ENCODE data around the gene DIP2C. TPM values are rescaled to one million over a fixed set of nuclear protein-coding genes. Genes with fewer than 3 reads are reported as not detected.

DIP2C gene, protein sequence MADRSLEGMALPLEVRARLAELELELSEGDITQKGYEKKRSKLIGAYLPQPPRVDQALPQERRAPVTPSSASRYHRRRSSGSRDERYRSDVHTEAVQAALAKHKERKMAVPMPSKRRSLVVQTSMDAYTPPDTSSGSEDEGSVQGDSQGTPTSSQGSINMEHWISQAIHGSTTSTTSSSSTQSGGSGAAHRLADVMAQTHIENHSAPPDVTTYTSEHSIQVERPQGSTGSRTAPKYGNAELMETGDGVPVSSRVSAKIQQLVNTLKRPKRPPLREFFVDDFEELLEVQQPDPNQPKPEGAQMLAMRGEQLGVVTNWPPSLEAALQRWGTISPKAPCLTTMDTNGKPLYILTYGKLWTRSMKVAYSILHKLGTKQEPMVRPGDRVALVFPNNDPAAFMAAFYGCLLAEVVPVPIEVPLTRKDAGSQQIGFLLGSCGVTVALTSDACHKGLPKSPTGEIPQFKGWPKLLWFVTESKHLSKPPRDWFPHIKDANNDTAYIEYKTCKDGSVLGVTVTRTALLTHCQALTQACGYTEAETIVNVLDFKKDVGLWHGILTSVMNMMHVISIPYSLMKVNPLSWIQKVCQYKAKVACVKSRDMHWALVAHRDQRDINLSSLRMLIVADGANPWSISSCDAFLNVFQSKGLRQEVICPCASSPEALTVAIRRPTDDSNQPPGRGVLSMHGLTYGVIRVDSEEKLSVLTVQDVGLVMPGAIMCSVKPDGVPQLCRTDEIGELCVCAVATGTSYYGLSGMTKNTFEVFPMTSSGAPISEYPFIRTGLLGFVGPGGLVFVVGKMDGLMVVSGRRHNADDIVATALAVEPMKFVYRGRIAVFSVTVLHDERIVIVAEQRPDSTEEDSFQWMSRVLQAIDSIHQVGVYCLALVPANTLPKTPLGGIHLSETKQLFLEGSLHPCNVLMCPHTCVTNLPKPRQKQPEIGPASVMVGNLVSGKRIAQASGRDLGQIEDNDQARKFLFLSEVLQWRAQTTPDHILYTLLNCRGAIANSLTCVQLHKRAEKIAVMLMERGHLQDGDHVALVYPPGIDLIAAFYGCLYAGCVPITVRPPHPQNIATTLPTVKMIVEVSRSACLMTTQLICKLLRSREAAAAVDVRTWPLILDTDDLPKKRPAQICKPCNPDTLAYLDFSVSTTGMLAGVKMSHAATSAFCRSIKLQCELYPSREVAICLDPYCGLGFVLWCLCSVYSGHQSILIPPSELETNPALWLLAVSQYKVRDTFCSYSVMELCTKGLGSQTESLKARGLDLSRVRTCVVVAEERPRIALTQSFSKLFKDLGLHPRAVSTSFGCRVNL (N-terminal part only)
- total RNA-seq = 10 to 100 TPM; 13.4 to 32.0 (median 18.4) TPM

DNA sequence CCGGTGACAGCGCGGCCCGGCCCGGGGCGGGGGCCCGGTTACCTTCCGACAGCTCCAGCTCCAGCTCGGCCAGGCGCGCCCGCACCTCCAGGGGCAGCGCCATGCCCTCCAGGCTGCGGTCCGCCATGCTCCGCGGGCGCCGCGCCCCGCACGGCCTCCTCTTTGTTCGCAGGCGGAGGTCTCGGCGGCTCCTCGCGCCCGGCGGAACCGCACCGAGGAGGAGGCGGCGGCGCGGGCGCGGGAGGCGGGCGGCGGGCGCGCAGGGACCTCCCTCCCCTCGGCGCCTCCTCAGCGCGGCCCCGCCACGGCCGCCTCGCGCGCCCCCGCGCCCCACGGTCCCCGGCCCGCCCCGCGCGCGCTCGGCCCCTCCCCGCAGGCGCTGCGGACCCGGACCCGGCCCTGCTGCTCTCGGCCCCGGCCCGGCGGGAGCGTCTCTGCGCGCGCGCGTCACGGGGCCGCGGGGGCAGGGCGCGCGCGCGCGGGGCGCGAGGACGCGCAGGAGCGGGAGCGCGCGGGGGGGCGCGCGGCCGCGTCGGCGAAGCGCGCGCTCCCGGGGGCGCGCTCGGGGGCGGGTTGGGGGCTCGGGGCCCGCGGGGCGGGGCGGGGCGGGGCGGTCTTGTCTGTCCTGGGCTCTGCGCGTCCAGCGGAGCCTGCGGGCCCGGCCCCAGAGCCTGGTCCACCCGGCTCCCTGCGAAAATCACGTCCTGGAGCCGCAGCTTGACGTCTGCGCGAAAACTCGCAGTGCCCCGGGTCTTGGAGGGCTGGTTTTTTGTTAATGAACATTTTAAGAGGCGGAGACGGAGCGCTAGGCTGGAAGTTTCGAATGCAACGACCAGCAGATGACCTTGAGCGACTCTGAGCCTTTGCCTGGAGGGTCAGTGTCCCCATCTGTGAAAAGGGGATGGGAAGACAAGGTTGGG lies at the start of gene DIP2C:
Gene DIP2C (minus strand): TSS at position 217 of the 920 bp plus-strand sequence. CDS start 90 bp downstream, at position 127.
- H3K9me3 ChIP-seq = no peaks in the 10 kb centered on the region
- in situ Hi-C loops (cut with MboI; ENCODE audit: low pct_ligation_motif_present in 1 of 4, low pct_unique_long_range_greater_than_20kb in 1 of 4, low sequenced_read_pairs in 3 of 4) = loop anchor here in 1 of 4 donors (25.0 kb wide), 1 partner anchor 177 kb away; no protein-coding TSS in a partner anchor
- H3K27ac ChIP-seq = peak within 1 kb of the TSS; percentile 85 to 93 (median 90)
- peak within 1 kb of the TSS; percentile 67 to 92 (median 83) for H3K4me3 ChIP-seq
- H3K4me1 ChIP-seq = peaks cover 0 to 25% (median 10%) of the 10 kb centered on the region in 4 donors
- intact Hi-C loops (cut with DNase I; ENCODE audit: low total_unique reads) = loop anchor here (5.0 kb wide), 2 partner anchors 177 to 197 kb away; no protein-coding TSS in a partner anchor
- 5% methylated on average over 31 of the region's 137 CpGs; no CpG with 5 or more reads in 1 of the 2 donors for WGBS, 2 donors (ENCODE audit: low coverage in 1 of 2)
- H3K36me3 ChIP-seq = no peaks in the 10 kb centered on the region
- TF ChIP-seq POLR2A (IDR thresholded peaks at IDR 0.05) (no peak), EP300 (IDR thresholded peaks at IDR 0.05; ENCODE audit: low read depth) (no peak), POLR2AphosphoS5 (IDR thresholded peaks at IDR 0.05) (peak in 2 of 3 donors; percentile 46 to 76)
- TF ChIP-seq, protein P1, sequence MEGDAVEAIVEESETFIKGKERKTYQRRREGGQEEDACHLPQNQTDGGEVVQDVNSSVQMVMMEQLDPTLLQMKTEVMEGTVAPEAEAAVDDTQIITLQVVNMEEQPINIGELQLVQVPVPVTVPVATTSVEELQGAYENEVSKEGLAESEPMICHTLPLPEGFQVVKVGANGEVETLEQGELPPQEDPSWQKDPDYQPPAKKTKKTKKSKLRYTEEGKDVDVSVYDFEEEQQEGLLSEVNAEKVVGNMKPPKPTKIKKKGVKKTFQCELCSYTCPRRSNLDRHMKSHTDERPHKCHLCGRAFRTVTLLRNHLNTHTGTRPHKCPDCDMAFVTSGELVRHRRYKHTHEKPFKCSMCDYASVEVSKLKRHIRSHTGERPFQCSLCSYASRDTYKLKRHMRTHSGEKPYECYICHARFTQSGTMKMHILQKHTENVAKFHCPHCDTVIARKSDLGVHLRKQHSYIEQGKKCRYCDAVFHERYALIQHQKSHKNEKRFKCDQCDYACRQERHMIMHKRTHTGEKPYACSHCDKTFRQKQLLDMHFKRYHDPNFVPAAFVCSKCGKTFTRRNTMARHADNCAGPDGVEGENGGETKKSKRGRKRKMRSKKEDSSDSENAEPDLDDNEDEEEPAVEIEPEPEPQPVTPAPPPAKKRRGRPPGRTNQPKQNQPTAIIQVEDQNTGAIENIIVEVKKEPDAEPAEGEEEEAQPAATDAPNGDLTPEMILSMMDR (IDR thresholded peaks at IDR 0.05) = no peak
- DNase-seq = peak; percentile 67
- H3K27me3 ChIP-seq = no peaks in the 10 kb centered on the region

GRCh38 chr10:734481-734880 lies 45.0 kb upstream of the DIP2C start:
- 64 to 65% methylated on average over 3 of the region's 3 CpGs for WGBS, 2 donors (ENCODE audit: low coverage in 1 of 2)
- Histone ChIP-seq H3K9me3 (no peaks in the 10 kb centered on the region), H3K27me3 (peaks cover 6% of the 10 kb centered on the region), H3K4me1 (no peaks in the 10 kb centered on the region), H3K4me3 (no peak overlapping the region), H3K27ac (no peak overlapping the region), H3K36me3 (no peaks in the 10 kb centered on the region)
- in situ Hi-C loops (cut with MboI; ENCODE audit: low pct_ligation_motif_present in 1 of 4, low pct_unique_long_range_greater_than_20kb in 1 of 4, low sequenced_read_pairs in 3 of 4) (no loop called here), intact Hi-C loops (cut with DNase I; ENCODE audit: low total_unique reads) (no loop called here)
- DNase-seq = no peak
- no peak for TF ChIP-seq POLR2A (IDR thresholded peaks at IDR 0.05)

DNA sequence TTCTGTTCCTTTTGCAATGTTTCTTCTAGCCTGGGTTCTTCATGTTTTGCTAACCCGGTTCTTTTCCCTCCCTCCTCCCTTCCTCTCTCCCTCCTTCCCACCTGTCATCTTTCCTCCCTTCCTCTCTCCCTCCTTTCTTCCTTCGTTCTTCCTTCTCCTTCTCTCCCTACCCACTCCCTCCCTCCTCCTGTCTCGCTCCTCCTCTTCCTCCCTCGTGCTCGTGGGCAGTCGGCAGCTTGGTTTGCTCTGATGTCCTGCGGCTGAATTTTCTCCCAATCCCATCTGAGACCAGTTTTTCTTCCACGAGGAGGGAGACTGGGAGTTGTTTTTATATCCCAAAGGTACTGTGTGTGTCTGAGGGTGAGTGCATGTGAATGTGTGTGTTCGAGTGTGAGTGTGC lies 43.6 kb upstream of the DIP2C start:
- H3K9me3 ChIP-seq = no peaks in the 10 kb centered on the region
- H3K4me3 ChIP-seq = no peak overlapping the region
- peaks cover 6% of the 10 kb centered on the region for H3K27me3 ChIP-seq
- TF ChIP-seq POLR2A (IDR thresholded peaks at IDR 0.05) = no peak
- H3K36me3 ChIP-seq = no peaks in the 10 kb centered on the region
- no peaks in the 10 kb centered on the region for H3K4me1 ChIP-seq
- 72 to 89% methylated on average over 9 of the region's 9 CpGs for WGBS, 2 donors (ENCODE audit: low coverage in 1 of 2)
- H3K27ac ChIP-seq = no peak overlapping the region
- intact Hi-C loops (cut with DNase I; ENCODE audit: low total_unique reads) = no loop called here
- in situ Hi-C loops (cut with MboI; ENCODE audit: low pct_ligation_motif_present in 1 of 4, low pct_unique_long_range_greater_than_20kb in 1 of 4, low sequenced_read_pairs in 3 of 4) = no loop called here
- no peak for DNase-seq

DNA sequence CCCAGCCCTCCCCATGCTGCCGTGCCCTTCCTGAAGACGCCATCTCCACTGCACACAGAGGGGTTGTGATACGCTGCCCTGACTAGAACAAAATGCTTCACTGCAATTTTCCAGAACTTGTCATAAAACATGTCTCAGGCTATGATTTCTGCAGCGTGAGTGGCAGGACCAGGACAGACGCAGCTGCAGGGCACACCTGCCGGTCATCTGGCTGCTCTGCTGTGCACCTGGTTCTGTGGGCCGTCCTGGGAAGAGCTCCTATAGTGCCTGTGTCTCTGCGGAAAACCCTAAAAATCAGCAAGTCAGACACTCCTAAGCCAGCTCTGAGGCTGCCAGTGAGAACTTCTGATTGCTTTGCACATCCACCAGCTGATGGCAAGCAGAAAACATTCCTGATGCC lies 39.7 kb upstream of the DIP2C start:
- WGBS, 2 donors (ENCODE audit: low coverage in 1 of 2) = 56% methylated on average over 8 of the region's 8 CpGs; no CpG with 5 or more reads in 1 of the 2 donors
- intact Hi-C loops (cut with DNase I; ENCODE audit: low total_unique reads) = no loop called here
- Histone ChIP-seq H3K36me3 (no peaks in the 10 kb centered on the region), H3K9me3 (no peaks in the 10 kb centered on the region), H3K27me3 (peaks cover 6% of the 10 kb centered on the region), H3K27ac (no peak overlapping the region), H3K4me1 (no peaks in the 10 kb centered on the region), H3K4me3 (no peak overlapping the region)
- in situ Hi-C loops (cut with MboI; ENCODE audit: low pct_ligation_motif_present in 1 of 4, low pct_unique_long_range_greater_than_20kb in 1 of 4, low sequenced_read_pairs in 3 of 4) = no loop called here
- DNase-seq = no peak
- TF ChIP-seq POLR2A (IDR thresholded peaks at IDR 0.05) (no peak), POLR2AphosphoS5 (IDR thresholded peaks at IDR 0.05) (no peak), EP300 (IDR thresholded peaks at IDR 0.05; ENCODE audit: low read depth) (no peak)
- TF ChIP-seq, protein P1 (IDR thresholded peaks at IDR 0.05) = no peak

All from transverse colon (tissue), 4 donors.